ENCODE data around the gene OGA.

Gene OGA

DNA sequence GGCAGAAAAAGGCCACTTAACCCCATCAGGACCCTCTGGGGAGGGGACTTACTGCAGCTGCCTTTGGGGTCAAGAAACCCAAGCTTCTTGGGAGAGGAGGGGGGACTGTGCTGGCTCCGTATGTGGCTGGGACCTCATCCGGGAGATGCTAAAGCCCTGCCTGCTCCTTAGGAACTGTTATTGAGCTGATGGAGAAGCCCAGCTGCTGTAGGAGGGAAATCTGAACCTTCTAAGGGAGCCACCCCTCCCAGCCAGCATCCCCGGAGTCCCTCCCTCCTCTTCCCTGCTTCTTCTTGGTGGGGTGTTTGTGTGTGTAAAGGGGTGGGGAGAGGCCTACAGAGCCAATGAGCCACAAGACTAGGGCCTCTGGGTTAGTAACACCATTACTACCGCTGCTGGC is 17.1 kb upstream of the OGA start:
- DNase-seq = no peak

- DNase-seq = no peak
Observed at GRCh38 chr10:101834341-101834740, 16.1 kb upstream of the OGA start.

DNA sequence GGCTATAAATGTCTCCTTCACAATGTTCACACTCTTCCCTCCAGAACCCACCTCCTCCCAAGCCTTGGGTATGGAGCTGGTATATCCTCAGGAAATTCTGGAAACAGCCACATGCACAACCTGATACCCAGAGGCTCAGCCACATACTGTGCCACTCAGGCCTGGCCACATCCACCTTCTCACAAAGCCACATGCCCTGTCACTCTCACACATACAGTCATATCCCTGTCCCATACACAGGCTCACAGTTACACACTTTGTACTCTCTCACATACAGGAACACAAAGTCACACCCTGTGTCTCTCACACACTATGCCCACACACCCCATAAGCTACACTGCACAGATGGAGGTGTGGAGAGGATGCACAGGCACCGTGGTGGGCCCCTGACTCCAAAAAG is 15.2 kb upstream of the OGA start:
- DNase-seq = no peak

GRCh38 chr10:101832325-101832771 is 14.1 kb upstream of the OGA start:
- no peak for DNase-seq

GRCh38 chr10:101831169-101831811 is 13.0 kb upstream of the OGA start:
- DNase-seq = no peak

GRCh38 chr10:101830322-101831168 is 12.3 kb upstream of the OGA start:
- DNase-seq = peak; percentile 76

GRCh38 chr10:101829561-101830315 is 11.5 kb upstream of the OGA start:
- DNase-seq = peak; percentile 14

- no peak for DNase-seq
Observed at GRCh38 chr10:101828766-101829551, 10.7 kb upstream of the OGA start.

DNA sequence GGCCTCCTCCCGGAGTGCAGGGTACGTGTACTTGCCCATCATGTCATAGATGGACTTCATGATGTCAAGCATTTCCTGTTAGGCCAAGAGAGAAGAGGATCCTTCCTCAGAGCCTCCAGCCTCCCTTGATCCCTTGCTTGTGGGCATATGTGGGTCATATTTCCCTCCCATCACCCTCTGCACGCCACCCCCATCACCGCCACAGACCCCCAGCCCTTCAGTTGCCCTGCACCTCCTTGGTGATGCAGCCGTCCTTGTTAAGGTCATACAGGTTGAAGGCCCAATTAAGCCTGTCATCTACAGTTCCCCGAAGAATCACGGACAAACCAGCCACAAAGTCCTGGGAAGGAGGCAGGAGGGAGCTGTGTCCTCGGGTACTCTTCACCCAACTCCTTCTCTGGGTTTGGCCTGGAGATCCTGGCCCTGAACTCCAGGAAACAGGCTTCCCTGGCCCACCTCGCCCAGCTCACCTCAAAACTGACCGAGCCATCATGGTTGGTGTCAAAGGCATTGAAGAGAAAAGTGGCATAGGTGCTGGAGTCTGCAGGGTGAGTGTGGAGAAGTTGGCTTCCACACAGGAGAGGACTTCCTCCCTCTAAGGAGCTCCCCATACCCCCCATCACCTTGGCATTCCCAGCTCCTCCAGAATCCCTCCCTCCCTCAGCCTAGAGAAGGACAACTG is 9.8 kb upstream of the OGA start:
- DNase-seq = no peak

GRCh38 chr10:101826852-101827434 is 8.7 kb upstream of the OGA start:
- DNase-seq = no peak

DNA sequence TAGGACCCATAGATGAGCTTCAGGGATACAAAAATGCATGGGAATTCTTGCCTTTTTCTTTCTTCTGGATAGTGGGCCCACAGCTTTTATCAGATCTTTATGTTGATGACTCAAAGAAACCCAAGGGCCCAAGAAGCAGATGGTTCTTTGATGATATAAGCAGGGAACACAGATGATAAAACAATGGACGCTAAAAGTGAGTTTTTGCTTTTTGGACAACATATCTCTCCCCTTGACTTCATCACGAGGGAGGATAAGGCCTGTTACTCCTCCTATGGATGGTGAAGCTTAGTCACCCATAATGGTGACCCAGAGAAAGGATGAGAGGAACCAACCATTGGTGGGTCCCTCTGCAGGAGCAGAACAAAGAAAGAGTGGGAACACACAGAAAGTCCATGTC is 6.5 kb upstream of the OGA start:
- no peak for DNase-seq

DNA sequence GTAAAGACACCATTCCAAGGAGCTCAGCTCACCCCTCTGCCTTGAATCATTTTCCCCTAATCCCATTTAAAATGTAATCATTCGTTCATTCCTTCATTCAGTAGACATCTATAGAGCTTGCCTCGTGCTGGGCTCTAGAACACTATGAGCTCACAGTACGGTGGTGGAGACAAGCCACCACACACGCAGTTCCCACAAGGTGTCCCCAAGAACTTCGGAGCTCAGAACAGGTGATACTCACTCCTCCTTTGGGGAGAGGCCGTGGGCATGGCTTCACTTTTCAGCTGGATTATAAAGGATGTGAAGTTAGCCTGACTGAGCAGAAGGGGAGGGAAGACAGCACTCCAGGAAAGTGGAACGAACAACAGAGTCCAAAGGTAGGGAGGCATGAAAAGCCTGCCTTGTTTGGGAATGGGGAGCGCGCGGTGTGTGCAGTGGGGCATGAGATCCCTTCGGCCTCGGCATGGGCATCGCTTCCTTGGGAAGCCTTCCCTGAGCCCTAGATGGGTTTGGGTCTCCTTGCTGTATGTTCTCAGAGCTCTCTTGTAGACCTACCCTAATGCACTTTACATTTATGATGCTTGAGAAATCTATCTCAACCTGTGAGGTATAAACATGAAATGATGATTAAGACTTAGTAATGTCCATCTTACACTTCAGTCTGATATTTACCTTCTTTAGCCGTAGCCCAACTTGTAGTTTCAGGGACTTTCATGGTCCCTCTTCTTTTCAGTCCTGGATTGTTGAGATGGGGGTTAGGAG is 809 bp upstream of the OGA start:
- no peak for DNase-seq

DNA sequence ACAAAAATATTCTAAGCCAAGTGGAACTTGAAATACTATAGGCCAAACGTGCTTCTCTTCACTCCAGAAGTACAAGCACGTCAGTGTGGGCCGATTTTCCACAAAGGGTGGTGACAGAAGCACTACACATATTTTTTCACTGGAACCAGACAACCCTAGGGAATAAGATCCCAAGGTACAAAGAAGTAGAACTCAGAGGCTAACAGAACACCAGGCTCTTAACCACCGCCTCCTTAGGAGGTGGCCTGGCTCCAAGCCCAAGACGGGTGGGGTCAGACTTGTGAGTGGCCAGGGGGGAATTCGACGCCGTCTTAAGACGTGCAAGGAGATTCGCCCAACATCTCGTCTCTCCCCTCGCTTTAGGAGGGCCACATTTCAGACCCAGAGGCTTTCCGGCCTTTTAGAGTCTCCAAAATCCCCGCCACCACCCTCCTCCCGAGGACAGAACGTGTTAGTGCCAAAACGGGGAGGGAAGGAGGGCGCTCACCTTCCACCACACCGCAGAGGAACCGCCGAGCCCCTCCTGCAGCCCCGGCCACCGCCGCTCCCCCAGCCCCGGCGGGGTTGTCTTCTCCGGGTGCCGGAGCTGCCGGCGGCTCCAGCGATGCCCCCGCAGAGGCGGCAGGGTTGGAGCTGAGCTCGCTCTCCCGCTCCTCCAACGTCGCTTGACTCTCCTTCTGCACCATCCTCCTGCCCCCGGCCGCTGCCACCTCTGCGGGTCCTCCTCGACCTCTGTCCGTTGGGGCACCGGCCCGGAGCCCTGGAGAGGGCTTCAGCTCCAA is 716 bp downstream of the OGA start:
- peak; percentile 89 for DNase-seq

DNA sequence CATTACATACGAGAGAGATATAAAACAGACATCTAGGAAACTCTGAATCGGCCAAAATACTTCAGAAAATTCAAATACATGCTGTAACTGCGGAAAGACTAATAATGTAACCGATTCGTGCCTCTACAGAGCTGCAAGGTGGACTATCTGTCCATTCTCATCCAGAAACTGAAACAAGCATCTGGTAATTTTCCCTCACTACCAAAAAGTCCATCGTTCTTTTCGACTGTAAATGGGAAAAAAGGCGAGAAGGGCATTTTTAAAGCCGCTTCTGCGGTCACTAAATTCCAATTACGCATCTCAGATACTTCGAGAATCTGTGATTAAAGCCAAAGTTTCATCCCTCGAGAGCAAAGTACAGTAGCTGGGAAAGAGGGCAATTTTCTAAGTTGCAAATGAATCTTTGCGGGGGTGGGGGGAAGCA is 1.3 kb downstream of the OGA start:
- DNase-seq = no peak

- DNase-seq = no peak
Observed at GRCh38 chr10:101816376-101816775, 1.9 kb downstream of the OGA start.

- no peak for DNase-seq
Observed at GRCh38 chr10:101814466-101815071, 3.7 kb downstream of the OGA start.

GRCh38 chr10:101812606-101813005 is 5.6 kb downstream of the OGA start:
- no peak for DNase-seq

- no peak for DNase-seq
Observed at GRCh38 chr10:101807158-101807557, 11.1 kb downstream of the OGA start.

DNA sequence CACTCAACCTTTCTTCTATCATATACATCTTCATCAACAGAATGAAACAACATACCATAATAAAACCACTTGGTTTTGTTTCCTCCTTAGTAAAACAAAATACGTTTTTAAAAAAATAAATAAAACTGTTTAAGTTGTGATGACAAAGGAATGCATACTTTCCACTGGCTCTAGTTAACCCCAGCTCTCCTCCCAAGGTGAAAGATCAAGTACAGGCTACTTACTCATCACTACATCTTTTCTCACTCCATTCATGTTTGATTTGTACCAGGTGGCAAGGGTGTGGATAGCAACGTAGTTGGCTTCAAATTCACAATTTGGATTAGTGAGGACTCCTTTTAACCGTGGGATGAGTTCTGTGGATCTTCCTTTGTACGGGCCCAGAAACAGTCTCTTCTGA is 14.7 kb downstream of the OGA start:
- DNase-seq = no peak

Measured in NCI-H226 (cell line).